GM23248 (cell line): ENCODE data around the gene MGAT5. TPM values are rescaled to one million over a fixed set of nuclear protein-coding genes. Genes with fewer than 3 reads are reported as not detected.
A peak's percentile ranks its signal among the peaks of the same experiment; 100 is the strongest.

Experiments used
- DNase-seq: peaks from one replicate; pipeline ENCODE4 v3.0.0-alpha.2; 2015
- H2AFZ ChIP-seq: fragments of 200-600 bp; sonication (generic); 2 replicates; pipeline ENCODE4 v1.6.1; 2016; ENCODE audit warnings: antibody characterized with exemption
- H3F3A ChIP-seq: fragments of 200-600 bp; sonication (generic); 2 replicates; pipeline ENCODE4 v1.6.1; 2016; ENCODE audit warnings: mild to moderate bottlenecking, antibody characterized with exemption, mixed run types; ENCODE audit not compliant: insufficient read depth
- H3K27ac ChIP-seq: fragments of 200-600 bp; sonication (generic); 2 replicates; pipeline ENCODE4 v1.5.1; 2016; ENCODE audit warnings: mild to moderate bottlenecking
- H3K27me3 ChIP-seq: fragments of 200-600 bp; sonication (generic); replicated peaks from 2 replicates; pipeline ENCODE4 v1.6.1; 2016; ENCODE audit warnings: mild to moderate bottlenecking; ENCODE audit not compliant: insufficient read depth
- H3K36me3 ChIP-seq: fragments of 200-600 bp; sonication (generic); 2 replicates; pipeline ENCODE4 v1.6.1; 2016; ENCODE audit warnings: low read depth, mild to moderate bottlenecking
- H3K4me1 ChIP-seq: fragments of 200-600 bp; sonication (generic); 2 replicates; pipeline ENCODE4 v1.6.1; 2016; ENCODE audit warnings: mild to moderate bottlenecking; ENCODE audit not compliant: insufficient read depth
- H3K4me2 ChIP-seq: fragments of 200-600 bp; sonication (generic); one replicate; pipeline ENCODE4 v1.6.1; 2016; ENCODE audit warnings: mild to moderate bottlenecking; ENCODE audit not compliant: unreplicated experiment
- H3K4me3 ChIP-seq: fragments of 200-600 bp; sonication (generic); 2 replicates; pipeline ENCODE4 v1.5.1; 2016; ENCODE audit warnings: mild to moderate bottlenecking
- H3K79me2 ChIP-seq: fragments of 200-600 bp; sonication (generic); 2 replicates; pipeline ENCODE4 v1.6.1; 2016; ENCODE audit warnings: mild to moderate bottlenecking; ENCODE audit not compliant: insufficient read depth
- H3K9ac ChIP-seq: fragments of 200-600 bp; sonication (generic); 2 replicates; pipeline ENCODE4 v1.6.1; 2016; ENCODE audit warnings: mild to moderate bottlenecking
- H3K9me2 ChIP-seq: fragments of 200-600 bp; sonication (generic); 2 replicates; pipeline ENCODE4 v1.6.1; 2016; ENCODE audit warnings: mixed run types, mild to moderate bottlenecking, moderate library complexity; ENCODE audit not compliant: insufficient read depth
- H3K9me3 ChIP-seq: fragments of 200-600 bp; sonication (generic); one replicate; pipeline ENCODE4 v1.6.1; 2017; ENCODE audit warnings: low read depth
- H4K20me1 ChIP-seq: fragments of 200-600 bp; sonication (generic); 2 replicates; pipeline ENCODE4 v1.6.0; 2016; ENCODE audit not compliant: insufficient read depth
- EZH2 ChIP-seq: fragments of 200-600 bp; sonication (generic); IDR thresholded peaks from 2 replicates; pipeline ENCODE4 v1.6.1; 2018; ENCODE audit warnings: antibody characterized with exemption, mild to moderate bottlenecking; ENCODE audit not compliant: insufficient read depth, poor library complexity, severe bottlenecking
- EZH2phosphoT487 ChIP-seq: fragments of 200-600 bp; sonication (generic); IDR thresholded peaks from 2 replicates; pipeline ENCODE4 v1.6.1; 2018; ENCODE audit warnings: antibody characterized with exemption, moderate library complexity, mild to moderate bottlenecking, low read depth; ENCODE audit not compliant: insufficient read depth
- WGBS, 2 experiments: methylation state at CpG; one replicate each; pipeline ENCODE4 v1.1.6; 2015 to 2017; ENCODE audit warnings: low lambda C conversion rate in 2 of 2, low coverage in 1 of 2; ENCODE audit errors: missing lambda C conversion rate in 2 of 2; 5-methylcytosine and 5-hydroxymethylcytosine counted together
- in situ Hi-C: fragments of 300-500 bp; cut with MboI; formaldehyde crosslinking; loops from 2 replicates; pipeline ENCODE4 v1.15.0; 2020
- polyA plus RNA-seq: library from polyadenylated mRNA; unstranded; fragments of >200 nt; fragmentation: Nextera tagmentation; extraction: Ambion mirVana; gene quantifications from 2 replicates; pipeline ENCODE4 v1.2.1, GENCODE V29; 2016
- total RNA-seq: library from RNA; depleted of rRNA; stranded (reverse); fragments of >200 nt; shearing (Covaris generic); gene quantifications from 2 replicates; pipeline ENCODE4 v1.2.3, GENCODE V29; 2014

MGAT5 gene
- total and polyA plus RNA-seq, 2 experiments from 2014 or later, result 1.8 to 15.9 TPM

DNA sequence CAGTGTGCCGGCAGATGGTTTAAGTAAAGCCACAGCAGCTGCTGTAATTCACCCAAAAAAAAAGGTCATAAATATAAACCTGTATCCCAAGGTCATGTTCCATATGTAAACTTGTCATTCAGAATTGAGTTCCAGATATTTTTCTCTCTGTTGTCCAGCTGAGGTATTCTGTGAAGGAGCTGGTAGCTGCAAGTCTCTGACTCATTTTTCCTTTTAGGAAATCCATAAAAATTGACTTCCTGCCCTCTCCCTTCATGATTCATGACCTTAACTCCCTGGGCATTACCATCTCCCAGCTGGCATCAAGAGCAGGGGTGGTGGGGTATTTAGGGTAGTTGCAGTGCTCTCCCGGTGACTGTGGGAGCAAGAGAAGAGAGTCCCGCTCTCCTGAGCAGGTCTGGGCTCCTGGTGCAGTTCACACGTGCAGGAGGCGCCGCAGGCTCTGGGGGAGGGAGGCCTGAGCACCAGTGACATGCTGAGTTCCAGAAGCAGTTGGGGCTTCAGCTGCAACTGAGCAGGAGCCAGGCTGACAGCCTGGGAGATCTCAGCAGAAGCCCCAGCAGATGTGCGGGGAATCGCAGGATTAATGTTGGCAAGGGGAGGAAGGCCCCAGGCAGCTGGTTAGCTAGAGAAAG is 192.6 kb downstream of the MGAT5 start:
- Histone ChIP-seq H2AFZ (no peak overlapping the region), H3K79me2 (no peaks in the 10 kb centered on the region), H3F3A (no peaks in the 10 kb centered on the region), H3K36me3 (no peaks in the 10 kb centered on the region), H3K4me2 (no peak overlapping the region), H3K9me2 (no peaks in the 10 kb centered on the region), H3K27me3 (no peaks in the 10 kb centered on the region), H4K20me1 (no peaks in the 10 kb centered on the region), H3K9ac (no peak overlapping the region), H3K4me3 (no peak overlapping the region), H3K27ac (no peak overlapping the region), H3K9me3 (no peaks in the 10 kb centered on the region), H3K4me1 (peaks cover 8% of the 10 kb centered on the region; the same call in 1 of the 2 replicates)
- no peak for TF ChIP-seq EZH2phosphoT487
- 86% methylated on average over 8 of the region's 8 CpGs for WGBS, 2 experiments
- peak; percentile 64 for DNase-seq
- in situ Hi-C loops, result no loop called here

DNA sequence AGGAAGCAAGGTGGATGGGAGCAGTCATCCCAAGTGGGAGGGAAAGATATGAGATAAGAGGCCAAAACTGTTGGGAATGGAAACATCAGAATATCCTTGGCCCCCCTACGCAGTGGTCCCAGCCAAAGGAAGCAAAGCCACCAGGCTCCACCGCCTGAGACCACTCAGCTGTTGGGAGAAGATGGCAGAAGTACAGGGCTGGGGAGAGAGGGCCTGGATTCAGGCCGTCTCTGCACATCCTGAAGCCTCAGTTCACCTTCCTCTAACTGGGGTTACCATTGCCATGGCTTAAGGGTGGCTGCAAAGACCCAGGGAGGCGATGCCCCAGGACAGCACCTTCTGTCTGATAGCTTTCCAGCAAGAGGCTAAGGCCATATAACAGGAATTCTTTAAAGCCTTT is 193.8 kb downstream of the MGAT5 start:
- H3K9me2 ChIP-seq, result no peaks in the 10 kb centered on the region
- no peaks in the 10 kb centered on the region for H3K27me3 ChIP-seq
- peaks cover 8% of the 10 kb centered on the region; the same call in 1 of the 2 replicates for H3K4me1 ChIP-seq
- H3F3A ChIP-seq, result no peaks in the 10 kb centered on the region
- H3K27ac ChIP-seq, result no peak overlapping the region
- no peaks in the 10 kb centered on the region for H3K36me3 ChIP-seq
- in situ Hi-C loops, result no loop called here
- no peaks in the 10 kb centered on the region for H3K9me3 ChIP-seq
- no peaks in the 10 kb centered on the region for H4K20me1 ChIP-seq
- no peak for DNase-seq
- H3K4me2 ChIP-seq, result no peak overlapping the region
- H3K79me2 ChIP-seq, result no peaks in the 10 kb centered on the region
- no peak overlapping the region for H3K4me3 ChIP-seq
- no peak overlapping the region for H3K9ac ChIP-seq
- TF ChIP-seq EZH2phosphoT487, result no peak
- no peak for TF ChIP-seq EZH2
- WGBS, 2 experiments, result 96 to 100% methylated on average over 4 of the region's 4 CpGs
- no peak overlapping the region for H2AFZ ChIP-seq

- no peak for DNase-seq
- Histone ChIP-seq H3K4me3 (no peak overlapping the region), H3K4me2 (no peak overlapping the region), H3K36me3 (no peaks in the 10 kb centered on the region), H3K9me3 (no peaks in the 10 kb centered on the region), H4K20me1 (no peaks in the 10 kb centered on the region), H3K27me3 (no peaks in the 10 kb centered on the region), H3K4me1 (peaks cover 8% of the 10 kb centered on the region; the same call in 1 of the 2 replicates), H3K79me2 (no peaks in the 10 kb centered on the region), H3F3A (no peaks in the 10 kb centered on the region), H2AFZ (no peak overlapping the region), H3K9me2 (no peaks in the 10 kb centered on the region), H3K9ac (no peak overlapping the region), H3K27ac (no peak overlapping the region)
- in situ Hi-C loops, result no loop called here
- WGBS, 2 experiments, result 94 to 99% methylated on average over 6 of the region's 6 CpGs
- no peak for TF ChIP-seq EZH2
- no peak for TF ChIP-seq EZH2phosphoT487
Measured at GRCh38 chr2:134448650-134449049, 194.8 kb downstream of the MGAT5 start.

- H3K9ac ChIP-seq, result no peak overlapping the region
- no peaks in the 10 kb centered on the region for H3K9me2 ChIP-seq
- peaks cover 8% of the 10 kb centered on the region; the same call in 1 of the 2 replicates for H3K4me1 ChIP-seq
- DNase-seq, result no peak
- no peaks in the 10 kb centered on the region for H3K9me3 ChIP-seq
- in situ Hi-C loops, result no loop called here
- H2AFZ ChIP-seq, result no peak overlapping the region
- H4K20me1 ChIP-seq, result no peaks in the 10 kb centered on the region
- TF ChIP-seq EZH2phosphoT487, result no peak
- TF ChIP-seq EZH2, result no peak
- WGBS, 2 experiments, result 89 to 92% methylated on average over 6 to 7 of the region's 7 CpGs
- H3K4me2 ChIP-seq, result no peak overlapping the region
- no peaks in the 10 kb centered on the region for H3K36me3 ChIP-seq
- H3K79me2 ChIP-seq, result no peaks in the 10 kb centered on the region
- no peak overlapping the region for H3K4me3 ChIP-seq
- no peaks in the 10 kb centered on the region for H3K27me3 ChIP-seq
- no peaks in the 10 kb centered on the region for H3F3A ChIP-seq
- H3K27ac ChIP-seq, result no peak overlapping the region
Measured at GRCh38 chr2:134449157-134449556, 195.3 kb downstream of the MGAT5 start.
